Measurements from ENCODE around the gene YKT6. TPM values are rescaled to one million over a fixed set of nuclear protein-coding genes. Genes with fewer than 3 reads are reported as not detected.

The YKT6 gene
- total RNA-seq, 1 experiment from 2014 or later = 146 TPM

- Mint-ChIP-seq H3K9me3 (ENCODE audit: low read depth, unreplicated experiment) (no peaks in the 10 kb centered on the region), H3K27ac (ENCODE audit: unreplicated experiment) (peak overlapping the region; percentile 3), H3K4me1 (ENCODE audit: low read depth, unreplicated experiment) (peaks cover 18% of the 10 kb centered on the region), H3K36me3 (ENCODE audit: insufficient read depth, unreplicated experiment) (peaks cover 24% of the 10 kb centered on the region), H3K4me3 (ENCODE audit: low read depth, unreplicated experiment) (peak overlapping the region; percentile 74), H3K27me3 (ENCODE audit: unreplicated experiment) (peaks cover 15% of the 10 kb centered on the region)
- no peak for TF ChIP-seq CTCF (IDR thresholded peaks at IDR 0.05; ENCODE audit: unreplicated experiment)
- CTCF ChIA-PET = interaction anchor here (0.9 kb wide), 1 partner anchor 51 kb away, joined by 4 read pairs; no protein-coding TSS in a partner anchor
- BruUV-seq (replicated peaks) = no TSS peak
- DNase-seq = no peak
- intact Hi-C loops (cut with micrococcal nuclease; ENCODE audit: unreplicated experiment) = no loop called here
These were observed 1.0 kb downstream of the YKT6 start for GRCh38 chr7:44201813-44202212.

- H3K27me3 Mint-ChIP-seq (ENCODE audit: unreplicated experiment) = no peaks in the 10 kb centered on the region
- H3K9me3 Mint-ChIP-seq (ENCODE audit: low read depth, unreplicated experiment) = no peaks in the 10 kb centered on the region
- H3K27ac Mint-ChIP-seq (ENCODE audit: unreplicated experiment) = no peak overlapping the region
- DNase-seq = no peak
- H3K4me1 Mint-ChIP-seq (ENCODE audit: low read depth, unreplicated experiment) = peaks cover 18% of the 10 kb centered on the region
- no peak for TF ChIP-seq CTCF (IDR thresholded peaks at IDR 0.05; ENCODE audit: unreplicated experiment)
- no peak overlapping the region for H3K4me3 Mint-ChIP-seq (ENCODE audit: low read depth, unreplicated experiment)
- no TSS peak for BruUV-seq (replicated peaks)
- CTCF ChIA-PET = interaction anchor here (0.6 kb wide), 1 partner anchor 1245 kb away, joined by 3 read pairs; no protein-coding TSS in a partner anchor
- peaks cover 39% of the 10 kb centered on the region for H3K36me3 Mint-ChIP-seq (ENCODE audit: insufficient read depth, unreplicated experiment)
- intact Hi-C loops (cut with micrococcal nuclease; ENCODE audit: unreplicated experiment) = no loop called here
These were observed 5.2 kb downstream of the YKT6 start for GRCh38 chr7:44206008-44206407.

GRCh38 chr7:44208085-44208484 lies 7.3 kb downstream of the YKT6 start:
- Mint-ChIP-seq H3K27ac (ENCODE audit: unreplicated experiment) (no peak overlapping the region), H3K27me3 (ENCODE audit: unreplicated experiment) (no peaks in the 10 kb centered on the region), H3K4me3 (ENCODE audit: low read depth, unreplicated experiment) (no peak overlapping the region), H3K9me3 (ENCODE audit: low read depth, unreplicated experiment) (no peaks in the 10 kb centered on the region), H3K4me1 (ENCODE audit: low read depth, unreplicated experiment) (peaks cover 8% of the 10 kb centered on the region), H3K36me3 (ENCODE audit: insufficient read depth, unreplicated experiment) (peaks cover 31% of the 10 kb centered on the region)
- no TSS peak for BruUV-seq (replicated peaks)
- intact Hi-C loops (cut with micrococcal nuclease; ENCODE audit: unreplicated experiment) = no loop called here
- CTCF ChIA-PET = no interaction called here
- TF ChIP-seq CTCF (IDR thresholded peaks at IDR 0.05; ENCODE audit: unreplicated experiment) = no peak
- no peak for DNase-seq

- CTCF ChIA-PET = no interaction called here
- no peak overlapping the region for H3K27ac Mint-ChIP-seq (ENCODE audit: unreplicated experiment)
- TF ChIP-seq CTCF (IDR thresholded peaks at IDR 0.05; ENCODE audit: unreplicated experiment) = no peak
- peaks cover 27% of the 10 kb centered on the region for H3K36me3 Mint-ChIP-seq (ENCODE audit: insufficient read depth, unreplicated experiment)
- no peaks in the 10 kb centered on the region for H3K4me1 Mint-ChIP-seq (ENCODE audit: low read depth, unreplicated experiment)
- no peak for DNase-seq
- H3K27me3 Mint-ChIP-seq (ENCODE audit: unreplicated experiment) = no peaks in the 10 kb centered on the region
- H3K9me3 Mint-ChIP-seq (ENCODE audit: low read depth, unreplicated experiment) = no peaks in the 10 kb centered on the region
- intact Hi-C loops (cut with micrococcal nuclease; ENCODE audit: unreplicated experiment) = no loop called here
- BruUV-seq (replicated peaks) = no TSS peak
- no peak overlapping the region for H3K4me3 Mint-ChIP-seq (ENCODE audit: low read depth, unreplicated experiment)
These were observed 9.3 kb downstream of the YKT6 start for GRCh38 chr7:44210107-44210506.
